H9 (cell line): ENCODE measurements around the gene ASPG. TPM values are rescaled to one million over a fixed set of nuclear protein-coding genes. Genes with fewer than 3 reads are reported as not detected.

Experiments
- DNase-seq: peaks from one replicate; pipeline ENCODE4 v3.0.0-alpha.2; 2017
- H2AFZ ChIP-seq: one replicate; pipeline ENCODE4 v1.6.1; 2013; ENCODE audit warnings: mild to moderate bottlenecking, low read length, control low read depth, moderate library complexity
- H2AK5ac ChIP-seq: 2 replicates; pipeline ENCODE4 v1.6.1; 2013; ENCODE audit warnings: low read length, control low read depth, mixed read lengths; ENCODE audit not compliant: insufficient read length
- H2BK120ac ChIP-seq: one replicate; pipeline ENCODE4 v1.6.1; 2013; ENCODE audit warnings: low read depth, mild to moderate bottlenecking, low read length, control low read depth, inconsistent platforms; ENCODE audit not compliant: poor library complexity, severe bottlenecking
- H2BK12ac ChIP-seq: 2 replicates; pipeline ENCODE4 v1.6.1; 2013; ENCODE audit warnings: low read length, control low read depth, mixed read lengths, low read depth; ENCODE audit not compliant: insufficient read length
- H2BK15ac ChIP-seq: 2 replicates; pipeline ENCODE4 v1.6.1; 2013; ENCODE audit warnings: low read depth, low read length, control low read depth
- H2BK20ac ChIP-seq: one replicate; pipeline ENCODE4 v1.6.1; 2013; ENCODE audit warnings: low read depth, mild to moderate bottlenecking, low read length, control low read depth, inconsistent platforms; ENCODE audit not compliant: poor library complexity, severe bottlenecking
- H2BK5ac ChIP-seq: 2 replicates; pipeline ENCODE4 v1.6.1; 2013; ENCODE audit warnings: low read length, control low read depth, mixed read lengths; ENCODE audit not compliant: insufficient read length
- H3K14ac ChIP-seq: 2 replicates; pipeline ENCODE4 v1.6.1; 2013; ENCODE audit warnings: low read length, control low read depth; ENCODE audit not compliant: insufficient read depth
- H3K18ac ChIP-seq: 2 replicates; pipeline ENCODE4 v1.6.1; 2013; ENCODE audit warnings: low read depth, mild to moderate bottlenecking, mixed read lengths, low read length, control low read depth; ENCODE audit not compliant: insufficient read length
- H3K23ac ChIP-seq: 2 replicates; pipeline ENCODE4 v1.6.1; 2013; ENCODE audit warnings: low read length, control low read depth, mixed read lengths, low read depth; ENCODE audit not compliant: insufficient read length
- H3K23me2 ChIP-seq: 2 replicates; pipeline ENCODE4 v1.6.1; 2013; ENCODE audit warnings: low read depth, mild to moderate bottlenecking, mixed read lengths, low read length, control low read depth; ENCODE audit not compliant: insufficient read length, poor library complexity, severe bottlenecking
- H3K27ac ChIP-seq: 2 replicates; pipeline ENCODE4 v1.5.1; 2013; ENCODE audit warnings: low read length, control low read depth, mixed read lengths, low read depth; ENCODE audit not compliant: insufficient read length
- H3K27me3 ChIP-seq: 2 replicates; pipeline ENCODE4 v1.6.1; 2013; ENCODE audit warnings: low read length, control low read depth, inconsistent platforms; ENCODE audit not compliant: insufficient read depth
- H3K4ac ChIP-seq: 2 replicates; pipeline ENCODE4 v1.6.1; 2013; ENCODE audit warnings: low read depth, mild to moderate bottlenecking, control low read depth, inconsistent platforms, low read length, moderate library complexity
- H3K4me1 ChIP-seq: 2 replicates; pipeline ENCODE4 v1.6.1; 2013; ENCODE audit warnings: low read length, control low read depth, inconsistent platforms; ENCODE audit not compliant: insufficient read depth
- H3K4me2 ChIP-seq: 2 replicates; pipeline ENCODE4 v1.6.1; 2013; ENCODE audit warnings: low read length, control low read depth, mixed read lengths; ENCODE audit not compliant: insufficient read length, insufficient read depth
- H3K56ac ChIP-seq: 2 replicates; pipeline ENCODE4 v1.6.1; 2013; ENCODE audit warnings: low read depth, mild to moderate bottlenecking, mixed read lengths, low read length, control low read depth; ENCODE audit not compliant: insufficient read length
- H3K79me1 ChIP-seq: 2 replicates; pipeline ENCODE4 v1.6.1; 2013; ENCODE audit warnings: low read depth, mild to moderate bottlenecking, moderate library complexity, low read length, control low read depth, inconsistent platforms; ENCODE audit not compliant: insufficient read depth, poor library complexity, severe bottlenecking
- H3K79me2 ChIP-seq: 2 replicates; pipeline ENCODE4 v1.6.1; 2013; ENCODE audit warnings: low read length, control low read depth, inconsistent platforms; ENCODE audit not compliant: insufficient read depth
- H3K9ac ChIP-seq: 2 replicates; pipeline ENCODE4 v1.6.1; 2013; ENCODE audit warnings: low read length, control low read depth, mixed read lengths; ENCODE audit not compliant: insufficient read length; ENCODE audit errors: extremely low read depth
- H3K9me3 ChIP-seq: one replicate; pipeline ENCODE4 v1.6.1; 2013; ENCODE audit warnings: low read depth, low read length, inconsistent platforms; ENCODE audit not compliant: control insufficient read depth
- H3T11ph ChIP-seq: one replicate; pipeline ENCODE4 v1.6.1; 2013; ENCODE audit warnings: mild to moderate bottlenecking, low read length, control low read depth, inconsistent platforms
- H4K20me1 ChIP-seq: one replicate; pipeline ENCODE4 v1.6.1; 2013; ENCODE audit not compliant: control insufficient read depth, insufficient read length, insufficient read depth
- H4K5ac ChIP-seq: 2 replicates; pipeline ENCODE4 v1.6.1; 2013; ENCODE audit warnings: low read depth, mild to moderate bottlenecking, mixed read lengths, low read length, control low read depth; ENCODE audit not compliant: insufficient read length
- H4K8ac ChIP-seq: replicated peaks from 2 replicates; pipeline ENCODE4 v1.6.1; 2013; ENCODE audit warnings: low read length, control low read depth, mixed read lengths, low read depth; ENCODE audit not compliant: insufficient read length
- H4K91ac ChIP-seq: 2 replicates; pipeline ENCODE4 v1.6.1; 2013; ENCODE audit warnings: low read depth, mild to moderate bottlenecking, moderate library complexity, mixed read lengths, low read length, control low read depth; ENCODE audit not compliant: insufficient read length
- H3K27ac Mint-ChIP-seq, 3 experiments: 2 replicates in 2 of 3; 3 replicates in 1 of 3; pipeline ENCODE4 v1.8.0; 2020 to 2021; ENCODE audit warnings: mixed read lengths in 3 of 3, mild to moderate bottlenecking in 1 of 3, moderate library complexity in 1 of 3
- H3K27me3 Mint-ChIP-seq: 2 replicates; pipeline ENCODE4 v1.8.0; 2021; ENCODE audit warnings: low read depth, mild to moderate bottlenecking, moderate library complexity, mixed read lengths
- H3K36me3 Mint-ChIP-seq, 3 experiments: 2 replicates in 2 of 3; 3 replicates in 1 of 3; pipeline ENCODE4 v1.8.0; 2020 to 2021; ENCODE audit warnings: low read depth in 3 of 3, mixed read lengths in 3 of 3; ENCODE audit not compliant: insufficient read depth in 1 of 3
- H3K4me1 Mint-ChIP-seq, 2 experiments: 2 replicates each; pipeline ENCODE4 v1.8.0; 2020; ENCODE audit warnings: mixed read lengths in 2 of 2
- H3K4me3 Mint-ChIP-seq, 2 experiments: 2 replicates in 1 of 2; 3 replicates in 1 of 2; pipeline ENCODE4 v1.8.0; 2020 to 2021; ENCODE audit warnings: mild to moderate bottlenecking in 2 of 2, mixed read lengths in 2 of 2, moderate library complexity in 1 of 2
- H3K9me3 Mint-ChIP-seq, 2 experiments: 2 replicates in 1 of 2; 3 replicates in 1 of 2; pipeline ENCODE4 v1.8.0; 2020; ENCODE audit warnings: mild to moderate bottlenecking in 2 of 2, mixed read lengths in 2 of 2, moderate library complexity in 1 of 2
- WGBS: extraction: QIAGEN DNeasy Blood & Tissue Kit; methylation state at CpG from one replicate; pipeline ENCODE4 v1.1.7; 2013; ENCODE audit warnings: missing lambda C conversion rate, low lambda C conversion rate, mixed read lengths; ENCODE audit not compliant: insufficient read length; ENCODE audit errors: extremely low coverage; 5-methylcytosine and 5-hydroxymethylcytosine counted together
- total RNA-seq: library from RNA; stranded (reverse); gene quantifications from 2 replicates; pipeline ENCODE4 v1.2.1, GENCODE V29; 2021
- TF ChIP-seq, protein P1 (sequence below): fragments of 200-600 bp; sonication (generic); conservative IDR thresholded peaks from 3 replicates; pipeline ENCODE4 v1.8.0; 2021; ENCODE audit warnings: antibody characterized with exemption, mild to moderate bottlenecking

The ASPG gene
- total RNA-seq, 1 experiment from 2014 or later = 0.33 TPM

DNA sequence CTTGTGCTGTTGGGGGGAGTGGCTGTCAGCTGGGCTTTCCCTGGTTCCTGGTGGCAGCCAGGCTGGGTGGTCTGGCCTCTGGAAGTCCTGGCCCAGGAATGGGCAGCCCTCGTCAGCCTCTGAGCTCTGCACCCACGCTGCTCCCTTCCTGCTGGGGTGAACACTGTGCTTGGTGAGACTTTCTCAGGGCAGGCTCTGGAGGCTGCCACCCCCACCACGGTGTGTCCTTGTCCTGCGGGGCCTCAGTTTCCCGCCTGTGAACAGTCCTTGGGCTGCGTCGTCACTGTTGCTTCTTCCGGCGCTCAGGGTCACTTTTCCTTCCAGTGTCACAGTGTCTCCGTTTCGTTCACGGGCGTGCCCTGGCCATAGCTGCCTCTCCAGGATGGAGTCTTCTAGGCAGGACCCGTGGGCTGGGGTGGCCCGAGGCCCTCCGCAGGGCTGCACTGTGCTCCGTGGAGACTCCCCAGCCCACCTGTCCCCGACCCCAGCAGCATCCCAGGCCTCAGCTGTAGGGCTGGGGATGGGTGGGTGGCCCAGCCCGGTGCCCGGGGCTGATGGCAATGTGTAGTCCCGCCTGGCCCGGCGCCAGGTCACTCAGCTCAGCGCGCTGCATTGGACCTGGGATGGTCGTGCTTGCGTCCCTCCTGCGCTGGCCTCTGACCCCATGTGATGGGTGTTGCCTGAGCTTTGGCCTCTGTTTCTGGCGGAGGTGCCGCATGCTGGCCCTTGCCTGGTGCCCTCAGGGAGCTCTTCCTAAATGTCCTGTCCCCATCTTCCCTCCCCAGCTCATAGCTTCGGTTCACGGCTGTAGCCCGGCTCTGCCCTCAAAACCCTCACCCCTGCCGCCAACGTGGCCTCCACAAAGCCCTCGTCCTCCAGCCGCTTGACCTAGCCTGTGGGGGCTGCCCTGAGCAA is 59.7 kb downstream of the ASPG start:
- WGBS = no CpG with 5 or more reads among the region's 37 CpGs
- H3K79me2 ChIP-seq = peaks cover 17% of the 10 kb centered on the region; the same call in 1 of the 2 replicates

More for the DNA sequence above, 59.7 kb downstream of the ASPG start:
- TF ChIP-seq, protein P1, sequence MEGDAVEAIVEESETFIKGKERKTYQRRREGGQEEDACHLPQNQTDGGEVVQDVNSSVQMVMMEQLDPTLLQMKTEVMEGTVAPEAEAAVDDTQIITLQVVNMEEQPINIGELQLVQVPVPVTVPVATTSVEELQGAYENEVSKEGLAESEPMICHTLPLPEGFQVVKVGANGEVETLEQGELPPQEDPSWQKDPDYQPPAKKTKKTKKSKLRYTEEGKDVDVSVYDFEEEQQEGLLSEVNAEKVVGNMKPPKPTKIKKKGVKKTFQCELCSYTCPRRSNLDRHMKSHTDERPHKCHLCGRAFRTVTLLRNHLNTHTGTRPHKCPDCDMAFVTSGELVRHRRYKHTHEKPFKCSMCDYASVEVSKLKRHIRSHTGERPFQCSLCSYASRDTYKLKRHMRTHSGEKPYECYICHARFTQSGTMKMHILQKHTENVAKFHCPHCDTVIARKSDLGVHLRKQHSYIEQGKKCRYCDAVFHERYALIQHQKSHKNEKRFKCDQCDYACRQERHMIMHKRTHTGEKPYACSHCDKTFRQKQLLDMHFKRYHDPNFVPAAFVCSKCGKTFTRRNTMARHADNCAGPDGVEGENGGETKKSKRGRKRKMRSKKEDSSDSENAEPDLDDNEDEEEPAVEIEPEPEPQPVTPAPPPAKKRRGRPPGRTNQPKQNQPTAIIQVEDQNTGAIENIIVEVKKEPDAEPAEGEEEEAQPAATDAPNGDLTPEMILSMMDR = no peak
- Histone ChIP-seq H3K4ac (no peak overlapping the region), H3K27me3 (no peaks in the 10 kb centered on the region), H3K27ac (no peak overlapping the region), H4K20me1 (no peaks in the 10 kb centered on the region), H4K5ac (no peak overlapping the region), H3T11ph (no peak overlapping the region), H3K9ac (no peak overlapping the region), H4K91ac (no peak overlapping the region), H3K18ac (no peak overlapping the region), H3K23me2 (peaks cover 4% of the 10 kb centered on the region), H2BK20ac (no peak overlapping the region), H3K4me1 (peaks cover 2% of the 10 kb centered on the region; the same call in 1 of the 2 replicates), H3K9me3 (no peaks in the 10 kb centered on the region), H3K56ac (no peak overlapping the region), H2BK12ac (no peak overlapping the region), H3K23ac (no peak overlapping the region), H2BK120ac (no peak overlapping the region), H4K8ac (no peak overlapping the region), H3K4me2 (no peak overlapping the region), H2AK5ac (no peak overlapping the region), H3K79me1 (no peaks in the 10 kb centered on the region), H3K14ac (peak overlapping the region; percentile 28; the same call in 1 of the 2 replicates), H2BK15ac (no peak overlapping the region), H2BK5ac (no peak overlapping the region), H2AFZ (no peak overlapping the region)
- peaks cover 38 to 43% of the 10 kb centered on the region in 2 experiments for H3K4me1 Mint-ChIP-seq
- H3K9me3 Mint-ChIP-seq = no peaks in the 10 kb centered on the region
- no peak overlapping the region for H3K4me3 Mint-ChIP-seq
- no peaks in the 10 kb centered on the region; the same call in 1 of the 2 replicates for H3K27me3 Mint-ChIP-seq
- peak; percentile 23 for DNase-seq
- peaks cover 2 to 18% (median 10%) of the 10 kb centered on the region in 3 experiments; a peak in 6 of 7 replicates for H3K36me3 Mint-ChIP-seq
- peak overlapping the region in 2 of 3 experiments; percentile 27 to 34; a peak in 3 of 7 replicates for H3K27ac Mint-ChIP-seq
